CD4-positive, alpha-beta T cell treated with Interleukin-10 for 1 hour (primary cell): ENCODE measurements around the gene SLC8A2.
"Not testable (repeated sequence)": the region's sequence is repeated elsewhere in the genome, so short reads cannot be mapped to it uniquely, and the experiment has no call there.

Source experiments
- DNase-seq: peaks from one replicate; pipeline ENCODE4 v3.0.0-alpha.2; 2020

Gene SLC8A2

GRCh38 chr19:47499863-47500830, 28.5 kb upstream of the SLC8A2 start:
- DNase-seq, result no peak

- DNase-seq, result no peak
Observed at GRCh38 chr19:47499371-47499770, 27.7 kb upstream of the SLC8A2 start.

- no peak for DNase-seq
Observed at GRCh38 chr19:47498561-47498960, 26.9 kb upstream of the SLC8A2 start.

GRCh38 chr19:47497821-47498520, 26.3 kb upstream of the SLC8A2 start:
- no peak for DNase-seq

GRCh38 chr19:47497050-47497766, 25.5 kb upstream of the SLC8A2 start:
- no peak for DNase-seq

GRCh38 chr19:47495478-47496372, 24.0 kb upstream of the SLC8A2 start:
- no peak for DNase-seq

GRCh38 chr19:47494729-47495128, 23.0 kb upstream of the SLC8A2 start:
- DNase-seq, result no peak

GRCh38 chr19:47494211-47494547, 22.5 kb upstream of the SLC8A2 start:
- DNase-seq, result no peak

- DNase-seq, result no peak
Observed at GRCh38 chr19:47493378-47494210, 21.9 kb upstream of the SLC8A2 start.

- DNase-seq, result no peak
Observed at GRCh38 chr19:47492571-47493377, 21.1 kb upstream of the SLC8A2 start.

GRCh38 chr19:47492137-47492533, 20.4 kb upstream of the SLC8A2 start:
- DNase-seq, result no peak

GRCh38 chr19:47491358-47492136, 19.9 kb upstream of the SLC8A2 start:
- DNase-seq, result no peak

GRCh38 chr19:47490847-47491246, 19.2 kb upstream of the SLC8A2 start:
- no peak for DNase-seq

- DNase-seq, result no peak
Observed at GRCh38 chr19:47490031-47490430, 18.3 kb upstream of the SLC8A2 start.

- DNase-seq, result no peak
Observed at GRCh38 chr19:47489072-47489914, 17.6 kb upstream of the SLC8A2 start.

GRCh38 chr19:47487551-47488515, 16.1 kb upstream of the SLC8A2 start:
- DNase-seq, result no peak

- no peak for DNase-seq
Observed at GRCh38 chr19:47486900-47487299, 15.2 kb upstream of the SLC8A2 start.

- not testable (repeated sequence) for DNase-seq
Observed at GRCh38 chr19:47486220-47486619, 14.5 kb upstream of the SLC8A2 start.
